OCI-LY3 (cell line): ENCODE results near the gene MEIS3.

Source experiments
- CTCF ChIP-seq: fragments of 200-600, 300-600 bp; sonication (generic); IDR thresholded peaks from 2 replicates; pipeline ENCODE4 v1.5.1; 2014; ENCODE audit warnings: antibody characterized with exemption, low read length, low read depth
- EZH2phosphoT487 ChIP-seq: fragments of 200-600 bp; shearing (Covaris generic); IDR thresholded peaks from 2 replicates; pipeline ENCODE4 v1.6.1; 2018; ENCODE audit warnings: antibody characterized with exemption, mixed run types, low read depth

- TF ChIP-seq EZH2phosphoT487 (no peak), CTCF (no peak)
These were observed 11.9 kb downstream of the MEIS3 start for GRCh38 chr19:47407417-47407774.
